HG03521 (cell line): Measurements from ENCODE around the gene CLEC18C.
"Not testable (repeated sequence)": the region's sequence is repeated elsewhere in the genome, so short reads cannot be mapped to it uniquely, and the experiment has no call there.

Experiments used
- ATAC-seq: cut with Tn5 transposase; IDR thresholded peaks from one replicate; pipeline ENCODE4 v1.9.1; 2021; ENCODE audit warnings: mild to moderate bottlenecking, moderate library complexity; ENCODE audit not compliant: unreplicated experiment

Gene CLEC18C

GRCh38 chr16:70204010-70204409, 30.4 kb downstream of the CLEC18C start:
- not testable (repeated sequence) for ATAC-seq

- not testable (repeated sequence) for ATAC-seq
Observed at GRCh38 chr16:70204668-70205405, 31.2 kb downstream of the CLEC18C start.

GRCh38 chr16:70206382-70206781, 32.8 kb downstream of the CLEC18C start:
- not testable (repeated sequence) for ATAC-seq

GRCh38 chr16:70218586-70218985, 45.0 kb downstream of the CLEC18C start:
- ATAC-seq: not testable (repeated sequence)

- ATAC-seq: not testable (repeated sequence)
Observed at GRCh38 chr16:70222574-70222973, 49.0 kb downstream of the CLEC18C start.

GRCh38 chr16:70223216-70223615, 49.6 kb downstream of the CLEC18C start:
- not testable (repeated sequence) for ATAC-seq

GRCh38 chr16:70223971-70224513, 50.5 kb downstream of the CLEC18C start:
- not testable (repeated sequence) for ATAC-seq

- not testable (repeated sequence) for ATAC-seq
Observed at GRCh38 chr16:70224645-70225044, 51.1 kb downstream of the CLEC18C start.

- ATAC-seq: not testable (repeated sequence)
Observed at GRCh38 chr16:70225430-70225829, 51.8 kb downstream of the CLEC18C start.

- ATAC-seq: not testable (repeated sequence)
Observed at GRCh38 chr16:70226024-70226423, 52.4 kb downstream of the CLEC18C start.

- not testable (repeated sequence) for ATAC-seq
Observed at GRCh38 chr16:70231831-70232230, 58.2 kb downstream of the CLEC18C start.
